HepG2 (cell line): ENCODE data around the gene CSMD2. TPM values are rescaled to one million over a fixed set of nuclear protein-coding genes. Genes with fewer than 3 reads are reported as not detected.

Experiments
- ATAC-seq: fragments of 200-7000 bp; cut with Tn5 transposase; 3 replicates; pipeline ENCODE4 v1.9.1; 2020; ENCODE audit warnings: mild to moderate bottlenecking, moderate library complexity
- BruUV-seq: library from RNA; stranded (reverse); fragments of 400-500 nt; replicated peaks from 2 replicates; lab custom pipeline; 2021; lab: Mats Ljungman, UMichigan
- CTCF ChIA-PET: fragments of 300-600 bp; formaldehyde crosslinking; extraction: SDS; loops from one replicate; lab custom pipeline; 2021; ENCODE audit warnings: low total read pairs, inconsistent platforms, low intra/inter-chr PET ratio; lab: Yijun Ruan, JAX
- POLR2A ChIA-PET: fragments of 350-600 bp; sonication (Branson Sonifier 250); formaldehyde crosslinking; loops from one replicate; lab custom pipeline; 2020; ENCODE audit warnings: antibody characterized with exemption, inconsistent platforms; lab: Yijun Ruan, JAX
- DNase-seq: peaks from one replicate; pipeline ENCODE4 v3.0.0-alpha.2; 2015; ENCODE audit warnings: low spot score
- FAIRE-seq: peaks from 3 replicates; lab custom pipeline; 2011; peaks lifted over from hg19 to GRCh38; lab: Jason Lieb, UNC
- H2AFZ ChIP-seq: one replicate; pipeline ENCODE4 v1.6.1; 2011; ENCODE audit warnings: low read length, inconsistent platforms
- H3K27ac ChIP-seq: fragments of 300-600 bp; 3 replicates; pipeline ENCODE4 v1.8.0; 2011; ENCODE audit warnings: mixed run types, mild to moderate bottlenecking, mixed read lengths, low read length, inconsistent platforms; ENCODE audit not compliant: insufficient read depth; ENCODE audit errors: extremely low read length
- H3K27me3 ChIP-seq, 2 experiments: fragments of 200-600 bp in 1 of 2; 2 replicates in 1 of 2; 3 replicates in 1 of 2; pipeline versions ENCODE4 v1.6.0 to v1.8.0; 2011; ENCODE audit warnings: low read length in 2 of 2, mild to moderate bottlenecking in 2 of 2, moderate library complexity in 2 of 2, inconsistent platforms in 1 of 2; ENCODE audit not compliant: insufficient read depth in 2 of 2, control insufficient read depth in 1 of 2
- H3K36me3 ChIP-seq, 2 experiments: fragments of 200-600 bp in 1 of 2; replicated peaks in 1 of 2; 2 replicates in 1 of 2; 3 replicates in 1 of 2; pipeline versions ENCODE4 v1.5.1 to v1.8.0; 2011; ENCODE audit warnings: low read length in 2 of 2, inconsistent platforms in 1 of 2; ENCODE audit not compliant: insufficient read depth in 2 of 2, control insufficient read depth in 1 of 2
- H3K4me1 ChIP-seq: 2 replicates; pipeline ENCODE4 v1.5.1; 2012; ENCODE audit warnings: low read length, inconsistent platforms; ENCODE audit not compliant: insufficient read depth
- H3K4me2 ChIP-seq: 2 replicates; pipeline ENCODE4 v1.6.0; 2011; ENCODE audit warnings: low read depth, low read length, inconsistent platforms
- H3K4me3 ChIP-seq, 3 experiments: fragments of 200-600 bp in 1 of 3; sonication (generic), shearing (Covaris generic) in 1 of 3; replicated peaks in 1 of 3; 2 replicates each; pipeline ENCODE4 v1.5.1; 2011 to 2016; ENCODE audit warnings: low read length in 3 of 3, inconsistent platforms in 2 of 3, low read depth in 2 of 3, mild to moderate bottlenecking in 2 of 3, control low read depth in 1 of 3, mixed read lengths in 1 of 3; ENCODE audit not compliant: insufficient read depth in 1 of 3
- H3K79me2 ChIP-seq: one replicate; pipeline ENCODE4 v1.6.1; 2011; ENCODE audit warnings: low read length, inconsistent platforms; ENCODE audit not compliant: insufficient read depth
- H3K9ac ChIP-seq: 2 replicates; pipeline ENCODE4 v1.6.0; 2011; ENCODE audit warnings: mild to moderate bottlenecking, low read depth, low read length, inconsistent platforms; ENCODE audit not compliant: insufficient read depth
- H3K9me3 ChIP-seq: 2 replicates; pipeline ENCODE4 v1.5.1; 2012; ENCODE audit warnings: mild to moderate bottlenecking, low read length
- H4K20me1 ChIP-seq: 2 replicates; pipeline ENCODE4 v1.6.0; 2011; ENCODE audit warnings: inconsistent platforms, mild to moderate bottlenecking, low read length, moderate library complexity; ENCODE audit not compliant: insufficient read depth
- ATM ChIP-seq: fragments of 450-650 bp; IDR thresholded peaks from 2 replicates; pipeline ENCODE4 v1.7.1; 2017; ENCODE audit warnings: mild to moderate bottlenecking, borderline replicate concordance
- HMG20A ChIP-seq: IDR thresholded peaks from 2 replicates; pipeline ENCODE4 v1.6.1; 2016; ENCODE audit warnings: borderline replicate concordance
- HMGXB3 ChIP-seq: sonication (generic); formaldehyde crosslinking; IDR thresholded peaks from 2 replicates; pipeline ENCODE4 v1.4.0; 2020; ENCODE audit warnings: missing genetic modification reagents, borderline replicate concordance
- WGBS: methylation state at CpG from one replicate; pipeline ENCODE4 v1.1.6; 2017; ENCODE audit warnings: low lambda C conversion rate; 5-methylcytosine and 5-hydroxymethylcytosine counted together
- in situ Hi-C: cut with HindIII; loops from 2 replicates; pipeline ENCODE4 v1.10.0; 2017; ENCODE audit warnings: low pct_unique_long_range_greater_than_20kb; ENCODE audit not compliant: extremely low pct_ligation_motif_present
- intact Hi-C: fragments of 100-400 bp; cut with micrococcal nuclease; formaldehyde crosslinking; loops from one replicate; pipeline ENCODE4 v1.10.0; 2022; ENCODE audit not compliant: unreplicated experiment
- polyA plus RNA-seq, 8 experiments: library from polyadenylated mRNA; depleted of rRNA in 3 of 8; stranded (reverse) in 7 of 8; unstranded in 1 of 8; fragments of >200 nt; fragmentation: Illumina TruSeq in 4 of 8; extraction: Trizol in 4 of 8; gene quantifications; 2 replicates each; pipeline versions ENCODE4 v1.2.1 to v1.2.3, GENCODE V29; 2011 to 2016; ENCODE audit warnings: low read depth in 4 of 8, missing spikeins in 1 of 8, mixed read lengths in 1 of 8; ENCODE audit not compliant: insufficient read depth in 1 of 8
- total RNA-seq, 5 experiments: library from RNA; depleted of rRNA; stranded (reverse); fragments of >200 nt; fragmentation: Illumina TruSeq; extraction: Trizol; gene quantifications; 2 replicates each; pipeline ENCODE4 v1.2.3, GENCODE V29; 2016; ENCODE audit warnings: low read depth in 1 of 5

CSMD2 gene
- total and polyA plus RNA-seq, 2 of the 13 experiments (the other 11 are each of a cell fraction or from before 2014, with no cell fraction given): not detected

DNA sequence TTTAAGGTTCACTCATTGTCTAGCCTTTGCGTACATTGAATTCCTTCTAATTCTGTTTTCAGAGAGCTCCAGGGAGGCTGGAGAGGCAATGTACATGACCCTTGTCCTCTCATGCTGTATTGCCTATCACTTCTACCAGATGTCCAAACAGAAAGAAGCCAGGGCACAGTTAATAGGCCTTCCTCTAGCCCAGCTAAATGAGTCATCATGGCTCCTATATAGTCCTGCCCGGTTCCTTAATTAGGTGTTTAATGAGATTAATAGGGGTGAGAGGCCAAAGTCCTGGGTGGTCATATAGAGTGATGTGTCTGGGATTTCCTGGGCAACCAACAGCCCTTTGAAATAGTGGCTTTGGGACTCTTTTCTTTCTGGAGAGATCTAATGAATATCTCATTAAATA lies 616.3 kb downstream of the CSMD2 start (continued):
- TF ChIP-seq HMGXB3 (CRISPR knock-in tag) (no peak), ATM (no peak)

DNA sequence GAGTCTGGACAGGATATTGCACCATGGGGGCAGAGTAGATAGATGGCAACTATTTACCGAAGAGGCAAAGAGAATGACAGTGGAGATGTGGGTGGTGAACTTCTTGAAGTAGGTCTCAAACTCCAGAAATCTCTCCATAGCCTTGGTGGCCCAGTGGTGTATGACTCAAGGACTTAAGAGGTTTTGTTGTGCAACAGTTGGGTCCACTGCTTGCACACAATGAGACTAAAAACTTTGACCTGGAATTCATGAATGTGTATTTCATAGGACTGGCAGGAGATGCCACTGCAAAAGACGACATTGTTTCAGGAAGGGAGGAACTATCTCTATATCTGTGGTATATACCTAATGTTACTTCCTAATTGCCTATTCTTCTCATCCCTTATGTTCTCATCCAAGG lies 616.7 kb downstream of the CSMD2 start:
- no peaks in the 10 kb centered on the region for H3K79me2 ChIP-seq
- H3K4me2 ChIP-seq: no peak overlapping the region
- no peak overlapping the region for H2AFZ ChIP-seq
- intact Hi-C loops: no loop called here
- no peak overlapping the region for H3K9ac ChIP-seq
- H3K4me1 ChIP-seq: no peaks in the 10 kb centered on the region
- POLR2A ChIA-PET: no interaction called here
- WGBS: 0% methylated on average over 2 of the region's 2 CpGs
- no peak for TF ChIP-seq HMG20A (CRISPR knock-in tag)
- CTCF ChIA-PET: no interaction called here
- in situ Hi-C loops: no loop called here
- no peak overlapping the region for H3K27ac ChIP-seq
- H4K20me1 ChIP-seq: no peaks in the 10 kb centered on the region
- BruUV-seq: no TSS peak
- no peaks in the 10 kb centered on the region for H3K36me3 ChIP-seq
- no peak overlapping the region for H3K4me3 ChIP-seq
- ATAC-seq: no peak
- no peak for FAIRE-seq
- H3K9me3 ChIP-seq: no peaks in the 10 kb centered on the region
- no peak for DNase-seq
- H3K27me3 ChIP-seq: peaks cover 0 to 14% of the 10 kb centered on the region in 2 experiments; a peak in 2 of 5 replicates
